Activated CD4-positive, alpha-beta T cell treated with anti-CD3 and anti-CD28 coated beads for 24 hours (primary cell): Measurements from ENCODE around the gene EPN2.

Experiments
- DNase-seq, 2 donors: peaks; one replicate each; pipeline ENCODE4 v3.0.0-alpha.2; 2020; ENCODE audit warnings: low read depth in 2 of 2

Gene EPN2

GRCh38 chr17:19239544-19239943 is 2.4 kb downstream of the EPN2 start:
- no peak for DNase-seq

GRCh38 chr17:19242323-19242722 is 5.2 kb downstream of the EPN2 start:
- no peak for DNase-seq

- DNase-seq = no peak
These were observed 5.8 kb downstream of the EPN2 start for GRCh38 chr17:19242926-19243325.

GRCh38 chr17:19243838-19244237 is 6.7 kb downstream of the EPN2 start:
- DNase-seq = no peak

GRCh38 chr17:19244357-19244756 is 7.2 kb downstream of the EPN2 start:
- DNase-seq = no peak

- DNase-seq = no peak
These were observed 7.6 kb downstream of the EPN2 start for GRCh38 chr17:19244781-19245180.

GRCh38 chr17:19247473-19247872 is 10.3 kb downstream of the EPN2 start:
- DNase-seq = no peak

- DNase-seq = no peak
These were observed 11.2 kb downstream of the EPN2 start for GRCh38 chr17:19248151-19248927.

GRCh38 chr17:19248928-19249574 is 11.9 kb downstream of the EPN2 start:
- DNase-seq = no peak

- DNase-seq = no peak
These were observed 12.5 kb downstream of the EPN2 start for GRCh38 chr17:19249681-19250080.

GRCh38 chr17:19250421-19251173 is 13.4 kb downstream of the EPN2 start:
- no peak for DNase-seq

- no peak for DNase-seq
These were observed 15.9 kb downstream of the EPN2 start for GRCh38 chr17:19253112-19253511.

GRCh38 chr17:19254651-19255050 is 17.5 kb downstream of the EPN2 start:
- DNase-seq = no peak

GRCh38 chr17:19255279-19255678 is 18.1 kb downstream of the EPN2 start:
- no peak for DNase-seq

GRCh38 chr17:19258371-19258770 is 21.2 kb downstream of the EPN2 start:
- no peak for DNase-seq

GRCh38 chr17:19260958-19261357 is 23.8 kb downstream of the EPN2 start:
- no peak for DNase-seq

GRCh38 chr17:19261426-19261825 is 24.3 kb downstream of the EPN2 start:
- no peak for DNase-seq

GRCh38 chr17:19262650-19263631 is 25.8 kb downstream of the EPN2 start:
- DNase-seq = no peak

- no peak for DNase-seq
These were observed 26.5 kb downstream of the EPN2 start for GRCh38 chr17:19263641-19264051.

GRCh38 chr17:19264268-19264667 is 27.1 kb downstream of the EPN2 start:
- no peak for DNase-seq

GRCh38 chr17:19264681-19265080 is 27.5 kb downstream of the EPN2 start:
- DNase-seq = no peak

- DNase-seq = no peak
These were observed 28.6 kb downstream of the EPN2 start for GRCh38 chr17:19265755-19266154.
